H1 (cell line): Measurements from ENCODE around the gene HDAC9. TPM values are rescaled to one million over a fixed set of nuclear protein-coding genes. Genes with fewer than 3 reads are reported as not detected.

Source experiments
- CTCF ChIA-PET: fragments of 300-600 bp; sonication (Branson Sonifier 250); formaldehyde crosslinking; loops from one replicate; lab custom pipeline; 2021; ENCODE audit not compliant: partially characterized antibody; lab: Charles Lee
- POLR2A ChIA-PET: fragments of 300-600 bp; sonication (Branson Sonifier 250); formaldehyde crosslinking; loops from one replicate; lab custom pipeline; 2021; ENCODE audit warnings: inconsistent platforms; ENCODE audit not compliant: partially characterized antibody; lab: Charles Lee
- DNase-seq, 2 experiments: peaks; one replicate each; pipeline versions ENCODE4 v3.0.0 to v3.0.0-alpha.2; 2010 to 2022; ENCODE audit warnings: low spot score in 2 of 2, low read depth in 1 of 2, mixed read lengths in 1 of 2
- FAIRE-seq: peaks from 2 replicates; lab custom pipeline; 2011; peaks lifted over from hg19 to GRCh38; lab: Jason Lieb, UNC
- H2AFZ ChIP-seq: 2 replicates; pipeline ENCODE4 v1.8.1; 2012; ENCODE audit warnings: low read length, inconsistent platforms
- H2AK5ac ChIP-seq: 2 replicates; pipeline ENCODE4 v1.6.1; 2013; ENCODE audit warnings: low read depth, low read length
- H2BK120ac ChIP-seq: replicated peaks from 2 replicates; pipeline ENCODE3; 2013; ENCODE audit warnings: low read depth, low read length, inconsistent platforms
- H2BK12ac ChIP-seq: 2 replicates; pipeline ENCODE4 v1.6.1; 2013; ENCODE audit warnings: low read depth, low read length
- H2BK15ac ChIP-seq: 2 replicates; pipeline ENCODE4 v1.6.1; 2013; ENCODE audit warnings: low read length
- H2BK20ac ChIP-seq: 2 replicates; pipeline ENCODE4 v1.6.1; 2013; ENCODE audit warnings: low read length
- H2BK5ac ChIP-seq: 2 replicates; pipeline ENCODE4 v1.6.1; 2013; ENCODE audit warnings: low read depth, low read length
- H3K14ac ChIP-seq: 2 replicates; pipeline ENCODE4 v1.6.1; 2013; ENCODE audit warnings: inconsistent platforms; ENCODE audit not compliant: insufficient read length
- H3K18ac ChIP-seq: 2 replicates; pipeline ENCODE4 v1.6.1; 2013; ENCODE audit warnings: low read length; ENCODE audit errors: extremely low read depth
- H3K23ac ChIP-seq: 2 replicates; pipeline ENCODE4 v1.6.1; 2013; ENCODE audit warnings: inconsistent platforms; ENCODE audit not compliant: insufficient read length
- H3K23me2 ChIP-seq: 2 replicates; pipeline ENCODE4 v1.6.1; 2013; ENCODE audit warnings: low read depth, low read length
- H3K27ac ChIP-seq: 2 replicates; pipeline ENCODE4 v1.6.1; 2011; ENCODE audit warnings: low read depth, low read length, inconsistent platforms
- H3K27me3 ChIP-seq, 4 experiments: replicated peaks in 1 of 4; 1 replicate in 1 of 4; 2 replicates in 3 of 4; pipeline versions ENCODE4 v1.6.1 to v1.8.1; 2011 to 2013; ENCODE audit warnings: low read length in 3 of 4, mild to moderate bottlenecking in 3 of 4, inconsistent platforms in 2 of 4, mixed read lengths in 2 of 4, moderate library complexity in 1 of 4; ENCODE audit not compliant: control insufficient read depth in 3 of 4, insufficient read depth in 3 of 4; ENCODE audit errors: extremely low read depth in 1 of 4
- H3K36me3 ChIP-seq, 4 experiments: 2 replicates each; pipeline versions ENCODE4 v1.6.1 to v1.8.1; 2011 to 2013; ENCODE audit warnings: mild to moderate bottlenecking in 4 of 4, low read length in 3 of 4, moderate library complexity in 2 of 4, control low read depth in 1 of 4, inconsistent platforms in 1 of 4; ENCODE audit not compliant: insufficient read depth in 4 of 4, control insufficient read depth in 2 of 4
- H3K4ac ChIP-seq: replicated peaks from 2 replicates; pipeline ENCODE3; 2013; ENCODE audit warnings: low read length, low read depth, mixed read lengths, inconsistent platforms; ENCODE audit not compliant: insufficient read length
- H3K4me1 ChIP-seq, 4 experiments: replicated peaks in 1 of 4; 1 replicate in 1 of 4; 2 replicates in 3 of 4; pipeline versions ENCODE4 v1.6.1 to v1.8.1; 2011 to 2013; ENCODE audit warnings: low read length in 3 of 4, inconsistent platforms in 2 of 4, mixed read lengths in 1 of 4; ENCODE audit not compliant: insufficient read depth in 4 of 4, control insufficient read depth in 3 of 4
- H3K4me2 ChIP-seq, 2 experiments: 2 replicates each; pipeline versions ENCODE4 v1.6.1 to v1.8.1; 2011 to 2013; ENCODE audit warnings: low read depth in 2 of 2, low read length in 2 of 2, control low read depth in 1 of 2, inconsistent platforms in 1 of 2, mild to moderate bottlenecking in 1 of 2; ENCODE audit not compliant: insufficient read depth in 1 of 2
- H3K4me3 ChIP-seq, 4 experiments: fragments of 200-600, 300-600 bp in 1 of 4; sonication (generic), shearing (Covaris generic), sonication (Bioruptor Twin) in 1 of 4; 2 replicates each; pipeline versions ENCODE4 v1.5.1 to v1.8.1; 2011 to 2016; ENCODE audit warnings: low read length in 4 of 4, low read depth in 3 of 4, control low read depth in 2 of 4, inconsistent platforms in 2 of 4, mild to moderate bottlenecking in 2 of 4, mixed read lengths in 1 of 4, moderate library complexity in 1 of 4; ENCODE audit not compliant: insufficient read depth in 2 of 4; ENCODE audit errors: extremely low read depth in 1 of 4
- H3K56ac ChIP-seq: replicated peaks from 2 replicates; pipeline ENCODE3; 2013; ENCODE audit warnings: low read depth, mild to moderate bottlenecking, mixed read lengths, low read length, inconsistent platforms; ENCODE audit not compliant: insufficient read length
- H3K79me1 ChIP-seq: 2 replicates; pipeline ENCODE4 v1.6.1; 2013; ENCODE audit warnings: low read depth, low read length, control low read depth
- H3K79me2 ChIP-seq, 2 experiments: 2 replicates each; pipeline versions ENCODE4 v1.6.1 to v1.8.1; 2012 to 2013; ENCODE audit warnings: low read length in 2 of 2, mild to moderate bottlenecking in 2 of 2, inconsistent platforms in 1 of 2; ENCODE audit not compliant: insufficient read depth in 2 of 2, control insufficient read depth in 1 of 2
- H3K9ac ChIP-seq, 4 experiments: replicated peaks in 1 of 4; 1 replicate in 1 of 4; 2 replicates in 3 of 4; pipeline versions ENCODE4 v1.6.1 to v1.8.1; 2011 to 2013; ENCODE audit warnings: low read depth in 3 of 4, low read length in 3 of 4, control low read depth in 2 of 4, mild to moderate bottlenecking in 2 of 4, moderate library complexity in 2 of 4, inconsistent platforms in 1 of 4; ENCODE audit errors: extremely low read depth in 1 of 4
- H3K9me3 ChIP-seq, 2 experiments: 2 replicates each; pipeline versions ENCODE4 v1.6.1 to v1.8.1; 2012 to 2013; ENCODE audit warnings: mild to moderate bottlenecking in 2 of 2, moderate library complexity in 2 of 2, control low read depth in 1 of 2, inconsistent platforms in 1 of 2, low read depth in 1 of 2, low read length in 1 of 2, mixed read lengths in 1 of 2; ENCODE audit not compliant: insufficient read depth in 2 of 2
- H4K20me1 ChIP-seq, 2 experiments: replicated peaks in 1 of 2; 2 replicates each; pipeline versions ENCODE3 to v1.8.1; 2011 to 2013; ENCODE audit warnings: inconsistent platforms in 2 of 2, low read length in 2 of 2, mild to moderate bottlenecking in 1 of 2; ENCODE audit not compliant: insufficient read depth in 2 of 2, control insufficient read depth in 1 of 2
- H4K5ac ChIP-seq: 2 replicates; pipeline ENCODE4 v1.6.1; 2013; ENCODE audit warnings: low read length, low read depth, mixed read lengths, inconsistent platforms; ENCODE audit not compliant: insufficient read length
- H4K8ac ChIP-seq: 2 replicates; pipeline ENCODE4 v1.8.0; 2013; ENCODE audit warnings: mild to moderate bottlenecking, moderate library complexity, low read length, inconsistent platforms; ENCODE audit not compliant: insufficient read depth; ENCODE audit errors: extremely low read depth
- H4K91ac ChIP-seq: replicated peaks from 2 replicates; pipeline ENCODE3; 2013; ENCODE audit warnings: low read length, mixed read lengths, inconsistent platforms; ENCODE audit not compliant: insufficient read length
- EGR1 ChIP-seq: IDR thresholded peaks from 2 replicates; pipeline ENCODE4 v1.6.1; 2011; ENCODE audit warnings: low read depth, low read length, borderline replicate concordance
- GABPA ChIP-seq: IDR thresholded peaks from 2 replicates; pipeline ENCODE4 v1.6.1; 2011; ENCODE audit warnings: mild to moderate bottlenecking, low read length, moderate library complexity, borderline replicate concordance; ENCODE audit not compliant: insufficient read depth
- JUN ChIP-seq: IDR thresholded peaks from 2 replicates; pipeline ENCODE4 v1.6.1; 2011; ENCODE audit warnings: low read depth, mild to moderate bottlenecking, improper control_type of control experiment, low read length
- POLR2AphosphoS5 ChIP-seq: IDR thresholded peaks from 2 replicates; pipeline ENCODE4 v1.6.1; 2011; ENCODE audit warnings: low read depth, low read length
- RNF2 ChIP-seq: fragments of 200-900, 300-1000 bp; sonication (generic); IDR thresholded peaks from 2 replicates; pipeline ENCODE4 v1.7.1; 2016; ENCODE audit warnings: borderline replicate concordance, low read depth, mild to moderate bottlenecking, antibody characterized with exemption, low read length; ENCODE audit not compliant: poor library complexity, severe bottlenecking; ENCODE audit errors: missing control alignments
- SAP30 ChIP-seq: fragments of 300-600 bp; sonication (generic); IDR thresholded peaks from 2 replicates; pipeline ENCODE4 v1.7.1; 2012; ENCODE audit warnings: low read length, moderate library complexity, mild to moderate bottlenecking, inconsistent platforms; ENCODE audit not compliant: insufficient read depth, insufficient replicate concordance
- SIRT6 ChIP-seq: IDR thresholded peaks from one replicate; pipeline ENCODE4 v1.7.1; 2012; ENCODE audit warnings: low read length, inconsistent platforms
- SIX5 ChIP-seq: IDR thresholded peaks from 2 replicates; pipeline ENCODE4 v1.6.1; 2011; ENCODE audit warnings: mild to moderate bottlenecking, low read depth, low read length
- SP1 ChIP-seq: IDR thresholded peaks from 2 replicates; pipeline ENCODE4 v1.6.1; 2011; ENCODE audit warnings: low read depth, low read length
- SRF ChIP-seq: IDR thresholded peaks from 2 replicates; pipeline ENCODE4 v1.6.1; 2011; ENCODE audit warnings: mild to moderate bottlenecking, low read depth, low read length, moderate library complexity
- SUZ12 ChIP-seq: fragments of 200-600 bp; sonication (generic); IDR thresholded peaks from 2 replicates; pipeline ENCODE4 v1.6.1; 2012; ENCODE audit warnings: mild to moderate bottlenecking, inconsistent platforms, low read length, moderate library complexity, mixed read lengths
- TCF12 ChIP-seq: IDR thresholded peaks from 2 replicates; pipeline ENCODE4 v1.6.1; 2011; ENCODE audit warnings: low read depth, mild to moderate bottlenecking, low read length
- USF2 ChIP-seq: IDR thresholded peaks from 2 replicates; pipeline ENCODE4 v1.6.1; 2011; ENCODE audit warnings: low read length, improper control_type of control experiment
- WGBS, 2 experiments: shearing (Covaris generic) in 1 of 2; methylation state at CpG; one replicate each; pipeline versions ENCODE4 v1.1.6 to v1.1.7; 2013 to 2015; ENCODE audit warnings: low lambda C conversion rate in 2 of 2, mixed read lengths in 2 of 2, inconsistent platforms in 1 of 2, low coverage in 1 of 2, missing lambda C conversion rate in 1 of 2; ENCODE audit not compliant: insufficient replicate concordance in 2 of 2, insufficient coverage in 1 of 2, insufficient read length in 1 of 2; ENCODE audit errors: extremely low coverage in 1 of 2, missing lambda C conversion rate in 1 of 2; 5-methylcytosine and 5-hydroxymethylcytosine counted together
- polyA plus RNA-seq, 7 experiments: library from polyadenylated mRNA; depleted of rRNA in 3 of 7; stranded (reverse) in 5 of 7; unstranded in 2 of 7; fragments of >200 nt in 5 of 7; fragments of 200-250 nt in 2 of 7; gene quantifications; 1 replicate in 5 of 7; 2 replicates in 1 of 7; 4 replicates in 1 of 7; pipeline versions ENCODE4 v1.2.1 to v1.2.3, GENCODE V29; 2011 to 2013; ENCODE audit warnings: missing spikeins in 2 of 7, mixed read lengths in 2 of 7
- total RNA-seq: library from RNA; stranded (reverse); fragmentation: NEBNext Ultra II Directional; extraction: Animal tissue kit (Norgen Biotek cat#: 25700); gene quantifications from 2 replicates; pipeline ENCODE4 v1.2.1, GENCODE V29; 2021

The HDAC9 gene
- total and polyA plus RNA-seq, 2 of the 8 experiments (the other 6 are each of a cell fraction or from before 2014, with no cell fraction given), result 9.5 to 13.1 TPM

GRCh38 chr7:18623389-18623788 is 127.8 kb downstream of the HDAC9 start:
- no peak overlapping the region for H2BK15ac ChIP-seq
- H3K79me1 ChIP-seq, result no peaks in the 10 kb centered on the region
- no peak overlapping the region for H3K9ac ChIP-seq
- no peaks in the 10 kb centered on the region for H4K20me1 ChIP-seq
- no peak for FAIRE-seq
- no peak overlapping the region for H4K91ac ChIP-seq
- H3K4ac ChIP-seq, result no peak overlapping the region
- H2BK12ac ChIP-seq, result no peak overlapping the region
- no peak overlapping the region for H3K14ac ChIP-seq
- 87% methylated on average over 3 of the region's 3 CpGs; no CpG with 5 or more reads in 1 of the 2 experiments for WGBS, 2 experiments
- CTCF ChIA-PET, result interaction anchor here (1.8 to 2.4 kb wide), 2 partner anchors 13 to 273 kb away, joined by 5 to 6 read pairs; no protein-coding TSS in a partner anchor
- H3K23ac ChIP-seq, result no peak overlapping the region
- H3K9me3 ChIP-seq, result no peaks in the 10 kb centered on the region
- H4K5ac ChIP-seq, result no peak overlapping the region
- no peaks in the 10 kb centered on the region for H3K79me2 ChIP-seq
- no peak overlapping the region for H3K27ac ChIP-seq
- no peak overlapping the region for H2BK20ac ChIP-seq
- H3K36me3 ChIP-seq, result no peaks in the 10 kb centered on the region
- no peaks in the 10 kb centered on the region for H3K27me3 ChIP-seq
- H3K4me2 ChIP-seq, result no peak overlapping the region
- no peak overlapping the region for H4K8ac ChIP-seq
- H2BK120ac ChIP-seq, result no peak overlapping the region
- H2BK5ac ChIP-seq, result no peak overlapping the region
- H2AK5ac ChIP-seq, result no peak overlapping the region
- no peak overlapping the region for H3K4me3 ChIP-seq
- H3K23me2 ChIP-seq, result no peaks in the 10 kb centered on the region
- no peak overlapping the region for H2AFZ ChIP-seq
- POLR2A ChIA-PET, result no interaction called here
- no peaks in the 10 kb centered on the region for H3K4me1 ChIP-seq
- H3K56ac ChIP-seq, result no peak overlapping the region
- no peak overlapping the region for H3K18ac ChIP-seq
- no peak for DNase-seq
- TF ChIP-seq SIRT6 (no peak), SIX5 (no peak), USF2 (no peak), SAP30 (no peak), SRF (no peak), SP1 (no peak), EGR1 (no peak), GABPA (no peak), SUZ12 (no peak), POLR2AphosphoS5 (no peak), TCF12 (no peak), RNF2 (no peak), JUN (no peak)
